ENCODE measurements around the gene FHL1.

DNA sequence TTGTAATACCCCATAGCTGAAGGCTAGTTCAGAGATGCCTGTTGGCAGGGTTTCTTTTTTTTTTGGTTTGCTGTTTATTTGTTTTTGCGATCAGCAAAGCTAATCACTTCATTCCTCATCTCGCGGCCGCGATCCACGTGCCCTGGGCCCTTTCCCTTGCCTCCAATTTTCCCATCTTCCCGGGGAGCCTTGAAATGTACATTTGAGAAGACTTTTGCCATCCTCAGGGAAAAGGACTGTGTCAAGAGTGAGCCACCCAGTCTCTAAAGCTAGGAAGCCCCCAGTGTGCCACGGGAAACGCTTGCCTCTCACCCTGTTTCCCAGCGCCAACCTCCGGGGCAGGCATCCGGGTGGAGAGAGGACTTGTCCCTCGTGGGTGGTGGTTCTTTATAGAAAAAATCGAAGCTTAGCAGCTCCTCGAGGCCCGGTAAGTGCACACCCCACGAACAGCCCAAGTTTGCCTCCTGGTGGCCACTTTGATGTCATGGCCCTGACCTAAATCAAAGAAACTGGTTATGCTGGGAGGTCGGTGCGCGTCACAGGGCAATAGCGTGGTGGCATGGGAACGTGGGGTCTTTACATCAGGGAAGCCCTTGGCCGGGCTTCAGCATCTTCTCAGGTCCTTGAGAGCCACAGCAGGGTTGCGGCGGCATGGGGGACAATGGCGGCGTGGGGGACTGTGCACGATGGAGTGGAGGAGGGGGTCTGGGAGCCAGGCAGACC, 61.8 kb downstream of the FHL1 start:
- TF ChIP-seq, protein P1, sequence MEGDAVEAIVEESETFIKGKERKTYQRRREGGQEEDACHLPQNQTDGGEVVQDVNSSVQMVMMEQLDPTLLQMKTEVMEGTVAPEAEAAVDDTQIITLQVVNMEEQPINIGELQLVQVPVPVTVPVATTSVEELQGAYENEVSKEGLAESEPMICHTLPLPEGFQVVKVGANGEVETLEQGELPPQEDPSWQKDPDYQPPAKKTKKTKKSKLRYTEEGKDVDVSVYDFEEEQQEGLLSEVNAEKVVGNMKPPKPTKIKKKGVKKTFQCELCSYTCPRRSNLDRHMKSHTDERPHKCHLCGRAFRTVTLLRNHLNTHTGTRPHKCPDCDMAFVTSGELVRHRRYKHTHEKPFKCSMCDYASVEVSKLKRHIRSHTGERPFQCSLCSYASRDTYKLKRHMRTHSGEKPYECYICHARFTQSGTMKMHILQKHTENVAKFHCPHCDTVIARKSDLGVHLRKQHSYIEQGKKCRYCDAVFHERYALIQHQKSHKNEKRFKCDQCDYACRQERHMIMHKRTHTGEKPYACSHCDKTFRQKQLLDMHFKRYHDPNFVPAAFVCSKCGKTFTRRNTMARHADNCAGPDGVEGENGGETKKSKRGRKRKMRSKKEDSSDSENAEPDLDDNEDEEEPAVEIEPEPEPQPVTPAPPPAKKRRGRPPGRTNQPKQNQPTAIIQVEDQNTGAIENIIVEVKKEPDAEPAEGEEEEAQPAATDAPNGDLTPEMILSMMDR (IDR thresholded peaks at IDR 0.05 in 4 of 5, conservative IDR thresholded peaks at IDR 0.05 in 1 of 5) = peak; percentile 45 to 66 (median 58)
- TF ChIP-seq POLR2A (IDR thresholded peaks at IDR 0.05) = no peak

Data from gastrocnemius medialis (tissue), 4 donors.